Measurements from ENCODE around the gene TOMM5.

TOMM5 gene

DNA sequence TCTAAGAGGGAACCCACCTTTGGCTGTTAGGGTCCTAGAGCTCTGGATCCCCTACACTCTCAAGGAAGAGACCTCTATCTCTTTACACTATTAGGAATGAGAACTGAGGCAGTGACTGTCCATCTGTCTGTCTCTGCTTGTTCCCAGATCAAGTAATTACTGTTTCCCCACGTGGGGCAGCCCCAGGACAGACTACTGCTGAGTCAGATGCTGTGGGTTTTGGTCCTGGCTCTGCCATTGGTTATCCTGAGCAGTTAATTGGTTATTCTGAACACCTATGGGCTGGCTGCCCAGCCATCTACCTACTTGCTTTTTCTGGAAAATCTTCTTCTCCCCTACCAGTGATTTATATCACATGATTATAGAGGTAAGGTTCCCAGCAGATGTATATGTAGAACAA, 49.5 kb downstream of the TOMM5 start:
- Histone ChIP-seq H3K9ac (no peak overlapping the region), H3K4me3 (ENCODE audit: low read depth, low read length) (no peak overlapping the region), H3K9me3 (ENCODE audit: control insufficient read depth, low read length) (no peaks in the 10 kb centered on the region), H3K4me2 (ENCODE audit: low read length) (no peak overlapping the region), H3K27me3 (ENCODE audit: control insufficient read depth, insufficient read depth, low read length) (no peaks in the 10 kb centered on the region), H2AFZ (no peak overlapping the region), H3K4me1 (no peaks in the 10 kb centered on the region), H3K36me3 (ENCODE audit: control insufficient read depth, insufficient read depth, low read length) (no peaks in the 10 kb centered on the region), H3K27ac (no peak overlapping the region), H3K79me2 (no peaks in the 10 kb centered on the region)
- TF ChIP-seq, protein P1, sequence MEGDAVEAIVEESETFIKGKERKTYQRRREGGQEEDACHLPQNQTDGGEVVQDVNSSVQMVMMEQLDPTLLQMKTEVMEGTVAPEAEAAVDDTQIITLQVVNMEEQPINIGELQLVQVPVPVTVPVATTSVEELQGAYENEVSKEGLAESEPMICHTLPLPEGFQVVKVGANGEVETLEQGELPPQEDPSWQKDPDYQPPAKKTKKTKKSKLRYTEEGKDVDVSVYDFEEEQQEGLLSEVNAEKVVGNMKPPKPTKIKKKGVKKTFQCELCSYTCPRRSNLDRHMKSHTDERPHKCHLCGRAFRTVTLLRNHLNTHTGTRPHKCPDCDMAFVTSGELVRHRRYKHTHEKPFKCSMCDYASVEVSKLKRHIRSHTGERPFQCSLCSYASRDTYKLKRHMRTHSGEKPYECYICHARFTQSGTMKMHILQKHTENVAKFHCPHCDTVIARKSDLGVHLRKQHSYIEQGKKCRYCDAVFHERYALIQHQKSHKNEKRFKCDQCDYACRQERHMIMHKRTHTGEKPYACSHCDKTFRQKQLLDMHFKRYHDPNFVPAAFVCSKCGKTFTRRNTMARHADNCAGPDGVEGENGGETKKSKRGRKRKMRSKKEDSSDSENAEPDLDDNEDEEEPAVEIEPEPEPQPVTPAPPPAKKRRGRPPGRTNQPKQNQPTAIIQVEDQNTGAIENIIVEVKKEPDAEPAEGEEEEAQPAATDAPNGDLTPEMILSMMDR (IDR thresholded peaks at IDR 0.05), result no peak

DNA sequence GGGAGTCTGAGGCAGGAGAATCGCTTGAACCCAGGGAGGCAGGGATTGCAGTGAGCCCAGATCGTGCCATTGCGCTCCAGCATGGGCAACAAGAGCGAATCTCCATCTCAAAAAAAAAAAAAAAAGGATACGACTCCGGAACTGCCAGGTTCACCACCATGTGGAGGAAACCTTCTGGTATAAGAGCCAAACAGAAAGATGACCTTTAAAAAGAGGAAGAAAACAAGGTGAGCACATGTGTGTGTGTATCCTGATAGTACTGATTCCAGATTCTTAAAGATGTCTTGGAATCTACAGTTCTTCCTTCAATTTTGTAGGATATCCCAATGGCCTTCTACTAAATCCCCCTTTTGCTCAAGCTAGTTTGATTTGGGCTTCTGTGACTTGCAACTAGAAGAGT, 49.9 kb downstream of the TOMM5 start:
- Histone ChIP-seq H3K9me3 (ENCODE audit: control insufficient read depth, low read length) (no peaks in the 10 kb centered on the region), H3K27ac (no peak overlapping the region), H3K4me1 (no peaks in the 10 kb centered on the region), H3K4me2 (ENCODE audit: low read length) (no peak overlapping the region), H3K36me3 (ENCODE audit: control insufficient read depth, insufficient read depth, low read length) (no peaks in the 10 kb centered on the region), H3K79me2 (no peaks in the 10 kb centered on the region), H3K4me3 (ENCODE audit: low read depth, low read length) (no peak overlapping the region), H3K27me3 (ENCODE audit: control insufficient read depth, insufficient read depth, low read length) (no peaks in the 10 kb centered on the region), H3K9ac (no peak overlapping the region), H2AFZ (no peak overlapping the region)
- TF ChIP-seq, protein P1 (IDR thresholded peaks at IDR 0.05), result no peak

DNA sequence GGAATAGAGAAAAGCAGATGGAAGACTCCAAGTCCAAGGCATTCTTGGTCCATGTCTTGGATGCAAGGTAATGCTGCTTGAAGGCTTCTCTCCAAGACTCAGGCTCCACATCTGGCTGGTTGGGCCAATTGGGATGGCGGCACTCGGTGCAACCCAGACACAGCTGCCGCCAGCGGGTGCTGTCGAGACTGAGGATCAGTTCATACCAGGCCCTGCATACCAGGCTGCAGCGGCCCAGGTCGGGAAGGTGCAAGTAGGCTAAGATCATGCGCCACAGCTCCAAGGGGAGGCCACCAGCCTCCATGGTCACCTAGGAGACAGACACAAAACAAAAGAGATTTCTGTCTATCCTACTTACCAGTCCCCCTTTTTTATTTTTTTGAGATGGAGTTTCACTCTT, 50.9 kb downstream of the TOMM5 start:
- Histone ChIP-seq H3K9ac (no peak overlapping the region), H3K4me1 (no peaks in the 10 kb centered on the region), H3K9me3 (ENCODE audit: control insufficient read depth, low read length) (no peaks in the 10 kb centered on the region), H3K27me3 (ENCODE audit: control insufficient read depth, insufficient read depth, low read length) (no peaks in the 10 kb centered on the region), H3K79me2 (no peaks in the 10 kb centered on the region), H2AFZ (no peak overlapping the region), H3K27ac (no peak overlapping the region), H3K4me3 (ENCODE audit: low read depth, low read length) (no peak overlapping the region), H3K4me2 (ENCODE audit: low read length) (no peak overlapping the region), H3K36me3 (ENCODE audit: control insufficient read depth, insufficient read depth, low read length) (no peaks in the 10 kb centered on the region)
- TF ChIP-seq, protein P1 (IDR thresholded peaks at IDR 0.05), result no peak

DNA sequence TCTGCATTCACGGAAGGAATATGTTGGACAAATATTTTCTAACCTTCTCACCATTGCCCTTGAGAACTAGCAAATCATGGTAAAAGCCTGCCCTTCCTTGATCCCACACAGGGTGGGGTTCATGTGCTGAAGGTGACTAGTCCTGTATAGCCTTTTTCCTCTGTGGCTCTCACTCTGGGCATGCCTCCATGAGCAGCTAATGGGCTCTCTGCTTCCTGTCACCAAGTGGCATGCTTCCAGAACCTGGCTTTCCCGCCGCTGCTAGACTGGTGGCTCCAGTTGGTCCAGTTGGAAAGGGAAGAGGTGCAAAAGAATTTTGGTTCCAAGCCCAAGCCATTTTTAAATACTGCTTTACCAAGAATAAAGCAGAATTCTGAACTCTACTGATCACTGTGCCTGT, 51.8 kb downstream of the TOMM5 start:
- Histone ChIP-seq H3K4me2 (ENCODE audit: low read length) (no peak overlapping the region), H3K4me1 (no peaks in the 10 kb centered on the region), H3K36me3 (ENCODE audit: control insufficient read depth, insufficient read depth, low read length) (no peaks in the 10 kb centered on the region), H3K27me3 (ENCODE audit: control insufficient read depth, insufficient read depth, low read length) (no peaks in the 10 kb centered on the region), H3K79me2 (no peaks in the 10 kb centered on the region), H3K4me3 (ENCODE audit: low read depth, low read length) (no peak overlapping the region), H3K9me3 (ENCODE audit: control insufficient read depth, low read length) (no peaks in the 10 kb centered on the region), H3K27ac (no peak overlapping the region), H3K9ac (no peak overlapping the region), H2AFZ (no peak overlapping the region)
- TF ChIP-seq, protein P1 (IDR thresholded peaks at IDR 0.05), result no peak

DNA sequence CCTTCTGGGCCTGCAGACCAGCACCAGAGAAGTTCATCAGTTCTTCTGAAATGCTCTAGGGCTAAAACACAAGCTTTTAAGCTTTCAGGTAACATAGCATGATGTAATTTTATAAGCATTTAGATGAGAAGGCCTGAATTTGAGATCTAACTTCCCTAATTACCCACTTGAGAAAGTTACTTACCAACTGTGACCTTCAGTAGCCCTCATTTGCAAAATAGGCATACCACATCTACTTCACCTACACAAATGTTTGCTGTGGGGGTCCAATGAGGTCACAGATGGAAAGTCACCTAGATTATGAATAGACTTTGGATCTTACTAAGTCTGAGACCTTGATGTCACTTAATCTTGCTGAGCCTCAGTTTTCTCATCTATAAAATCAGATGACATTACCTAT, 52.8 kb downstream of the TOMM5 start:
- H3K9ac ChIP-seq, result no peak overlapping the region
- TF ChIP-seq, protein P1 (IDR thresholded peaks at IDR 0.05), result no peak
- H3K36me3 ChIP-seq (ENCODE audit: control insufficient read depth, insufficient read depth, low read length), result no peaks in the 10 kb centered on the region
- H3K9me3 ChIP-seq (ENCODE audit: control insufficient read depth, low read length), result no peaks in the 10 kb centered on the region
- no peak overlapping the region for H2AFZ ChIP-seq
- H3K27ac ChIP-seq, result no peak overlapping the region
- no peak overlapping the region for H3K4me2 ChIP-seq (ENCODE audit: low read length)
- H3K27me3 ChIP-seq (ENCODE audit: control insufficient read depth, insufficient read depth, low read length), result no peaks in the 10 kb centered on the region
- no peaks in the 10 kb centered on the region for H3K4me1 ChIP-seq
- no peaks in the 10 kb centered on the region for H3K79me2 ChIP-seq
- H3K4me3 ChIP-seq (ENCODE audit: low read depth, low read length), result no peak overlapping the region

Data from parathyroid adenoma (tissue), 2 donors.